GM03348 (cell line): ENCODE measurements around the gene ADIPOR1.
"Not testable (repeated sequence)": the region's sequence is repeated elsewhere in the genome, so short reads cannot be mapped to it uniquely, and the experiment has no call there.

Source experiments
- DNase-seq: peaks from one replicate; pipeline ENCODE4 v3.0.0; 2012; ENCODE audit warnings: low spot score

The ADIPOR1 gene, protein sequence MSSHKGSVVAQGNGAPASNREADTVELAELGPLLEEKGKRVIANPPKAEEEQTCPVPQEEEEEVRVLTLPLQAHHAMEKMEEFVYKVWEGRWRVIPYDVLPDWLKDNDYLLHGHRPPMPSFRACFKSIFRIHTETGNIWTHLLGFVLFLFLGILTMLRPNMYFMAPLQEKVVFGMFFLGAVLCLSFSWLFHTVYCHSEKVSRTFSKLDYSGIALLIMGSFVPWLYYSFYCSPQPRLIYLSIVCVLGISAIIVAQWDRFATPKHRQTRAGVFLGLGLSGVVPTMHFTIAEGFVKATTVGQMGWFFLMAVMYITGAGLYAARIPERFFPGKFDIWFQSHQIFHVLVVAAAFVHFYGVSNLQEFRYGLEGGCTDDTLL

DNA sequence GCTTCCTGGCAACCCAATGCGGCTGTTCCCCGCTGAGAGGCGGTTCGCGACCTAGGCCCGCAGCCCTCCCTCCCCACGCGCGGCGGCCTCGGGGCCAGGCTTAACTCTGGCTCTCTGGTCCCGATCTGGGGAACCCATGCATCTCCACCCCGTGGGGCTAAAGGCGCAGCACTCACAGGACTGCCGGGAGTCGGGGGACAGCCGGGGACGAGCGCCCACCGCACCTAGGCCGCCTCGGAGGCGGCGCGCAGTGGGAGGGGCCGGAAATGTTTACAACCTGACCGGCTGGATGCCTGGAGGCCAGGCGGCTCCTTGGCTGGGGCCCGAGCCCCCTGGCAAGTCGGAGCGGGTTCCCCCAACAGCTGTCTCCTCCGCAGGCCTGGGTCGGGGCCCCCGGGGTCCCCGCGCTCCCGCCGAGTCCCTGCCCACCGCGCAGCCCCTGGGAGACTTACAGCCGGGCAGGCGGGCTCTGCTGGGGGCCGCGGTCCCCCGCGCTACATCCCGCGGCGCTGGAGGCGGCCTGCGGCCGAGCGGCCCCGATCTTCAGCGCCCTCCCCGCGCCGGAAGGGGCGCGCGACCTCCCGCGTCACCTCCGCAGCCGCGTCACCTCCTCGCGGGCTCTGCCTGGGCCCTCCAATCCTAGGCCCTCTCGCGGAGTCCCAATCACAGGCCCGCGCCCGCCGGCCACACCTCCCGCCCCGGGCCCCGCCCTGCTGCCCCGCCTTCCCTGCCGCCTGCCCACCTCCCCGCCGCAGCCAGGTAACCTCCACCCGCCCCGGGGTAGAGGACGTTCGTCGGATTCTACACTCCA lies at the start of gene ADIPOR1:
TSS of gene ADIPOR1 (minus strand) at position 580 of the 811 bp plus-strand sequence. CDS start 7,242 bp downstream, outside the sequence.
- peak; percentile 99 for DNase-seq

DNA sequence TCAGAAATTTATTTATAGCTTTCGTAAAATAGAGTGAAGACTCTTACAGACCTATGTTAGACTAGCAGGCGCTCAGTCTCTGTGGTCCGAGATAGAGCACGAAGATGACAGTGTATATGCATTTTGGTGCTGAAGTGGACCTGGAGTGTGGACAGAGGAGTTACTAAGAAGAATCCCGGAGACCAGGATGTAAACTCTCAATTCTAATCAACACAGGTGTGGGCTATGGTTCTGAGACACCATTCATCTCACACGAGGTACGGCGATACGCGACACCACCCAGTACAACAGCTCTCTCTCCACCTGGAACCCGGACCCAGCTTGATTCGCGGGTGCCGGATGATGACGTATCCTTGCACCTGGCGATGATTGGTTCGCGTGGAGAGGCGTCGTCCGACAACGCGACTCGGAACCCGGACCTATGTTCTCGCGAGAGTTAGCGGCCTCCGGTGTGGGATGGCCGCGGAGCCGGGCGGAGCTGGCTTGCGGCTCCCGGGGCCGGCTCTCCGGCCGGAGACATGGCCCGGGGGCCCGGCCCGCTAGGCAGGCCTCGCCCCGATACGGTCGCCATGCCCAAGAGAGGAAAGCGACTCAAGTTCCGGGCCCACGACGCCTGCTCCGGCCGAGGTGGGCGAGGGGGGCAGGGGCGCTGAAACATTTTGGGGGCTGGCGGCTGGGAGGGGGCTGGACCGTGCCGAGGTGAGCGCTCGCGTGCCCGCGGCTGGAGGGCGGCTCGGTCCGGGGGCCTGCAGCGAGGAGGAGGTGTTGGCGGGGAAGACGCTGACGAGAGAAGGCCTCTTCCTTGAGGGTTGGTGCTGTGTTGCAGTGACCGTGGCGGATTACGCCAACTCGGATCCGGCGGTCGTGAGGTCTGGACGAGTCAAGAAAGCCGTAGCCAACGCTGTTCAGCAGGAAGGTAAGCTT lies 49.1 kb upstream of the ADIPOR1 start, which contains the start of gene TMEM183A:
TSS of gene TMEM183A (plus strand) at position 427 of the 924 bp plus-strand sequence. CDS start at position 519, 92 bp downstream.
- DNase-seq = peak; percentile 97

GRCh38 chr1:203005395-203006142 lies 47.5 kb upstream of the ADIPOR1 start:
- not testable (repeated sequence) for DNase-seq

DNA sequence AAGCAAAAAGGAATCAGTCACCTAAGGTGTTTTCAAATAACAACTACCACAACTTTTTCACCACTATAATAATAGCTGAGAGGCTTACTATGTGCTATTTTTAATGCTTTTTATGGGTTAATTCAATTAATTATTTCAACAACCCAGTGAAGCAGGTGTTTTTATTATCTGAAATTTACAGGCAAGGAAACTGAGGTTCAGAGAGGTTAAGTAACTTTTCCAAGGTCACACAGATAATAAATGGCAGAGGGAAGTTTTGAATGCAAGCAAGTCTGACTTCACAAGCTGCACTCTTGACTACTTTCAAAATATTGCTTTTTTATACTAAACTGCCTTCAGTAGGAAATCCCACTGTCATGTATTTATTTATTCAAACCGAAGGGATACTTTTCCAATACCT lies 44.8 kb upstream of the ADIPOR1 start:
- DNase-seq = no peak

DNA sequence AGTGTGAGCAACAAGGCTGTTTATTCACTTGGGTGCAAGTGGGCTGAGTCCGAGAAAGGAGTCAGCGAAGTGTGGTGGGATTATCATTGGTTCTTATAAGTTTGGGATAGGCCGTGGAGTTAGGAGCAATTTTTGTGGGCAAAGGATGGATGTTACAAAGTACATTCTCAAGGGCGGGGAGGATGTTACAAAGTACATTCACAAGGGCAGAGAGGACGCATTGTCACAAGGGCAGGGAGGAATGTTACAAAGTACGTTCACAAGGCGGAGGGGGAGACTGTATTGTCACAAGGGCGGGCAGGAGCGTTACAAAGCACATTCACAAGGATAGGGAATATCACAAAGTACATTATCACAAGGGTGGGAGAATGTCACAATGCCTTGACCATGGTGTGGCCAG lies 43.9 kb upstream of the ADIPOR1 start:
- no peak for DNase-seq

DNA sequence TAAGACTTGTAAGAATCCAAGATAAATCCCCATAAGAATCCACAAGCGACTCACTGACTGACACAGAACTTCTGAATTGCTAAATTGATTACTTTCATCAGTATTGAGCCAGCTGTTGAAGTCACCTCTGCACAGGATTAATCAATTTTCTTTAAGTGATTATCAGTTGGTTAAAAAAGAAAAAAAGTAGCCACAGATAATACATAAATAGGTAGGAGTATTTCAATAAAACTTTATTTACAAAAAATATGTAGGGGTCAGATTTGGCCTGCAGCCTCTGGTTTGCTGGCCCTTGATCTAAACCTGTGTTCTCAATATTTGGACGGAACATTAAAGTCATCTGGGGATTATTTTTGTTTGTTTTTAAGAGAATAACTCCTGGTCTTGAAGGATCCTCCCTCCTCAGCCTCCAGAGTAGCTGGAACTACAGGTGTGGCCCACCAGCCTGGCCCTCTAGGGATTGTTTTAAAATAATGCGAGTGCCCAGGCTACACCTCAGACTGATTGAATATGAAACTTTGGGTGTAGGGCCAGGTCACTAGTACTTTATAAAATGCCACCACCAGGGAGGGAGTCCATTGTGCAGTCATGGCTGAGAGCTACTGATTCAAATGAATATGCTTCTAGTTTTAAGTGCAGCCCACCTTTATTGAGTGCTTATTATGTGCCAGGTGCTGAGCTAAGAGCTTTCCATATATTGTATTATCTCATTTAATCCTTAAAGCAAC lies 42.3 kb upstream of the ADIPOR1 start:
- DNase-seq = no peak

DNA sequence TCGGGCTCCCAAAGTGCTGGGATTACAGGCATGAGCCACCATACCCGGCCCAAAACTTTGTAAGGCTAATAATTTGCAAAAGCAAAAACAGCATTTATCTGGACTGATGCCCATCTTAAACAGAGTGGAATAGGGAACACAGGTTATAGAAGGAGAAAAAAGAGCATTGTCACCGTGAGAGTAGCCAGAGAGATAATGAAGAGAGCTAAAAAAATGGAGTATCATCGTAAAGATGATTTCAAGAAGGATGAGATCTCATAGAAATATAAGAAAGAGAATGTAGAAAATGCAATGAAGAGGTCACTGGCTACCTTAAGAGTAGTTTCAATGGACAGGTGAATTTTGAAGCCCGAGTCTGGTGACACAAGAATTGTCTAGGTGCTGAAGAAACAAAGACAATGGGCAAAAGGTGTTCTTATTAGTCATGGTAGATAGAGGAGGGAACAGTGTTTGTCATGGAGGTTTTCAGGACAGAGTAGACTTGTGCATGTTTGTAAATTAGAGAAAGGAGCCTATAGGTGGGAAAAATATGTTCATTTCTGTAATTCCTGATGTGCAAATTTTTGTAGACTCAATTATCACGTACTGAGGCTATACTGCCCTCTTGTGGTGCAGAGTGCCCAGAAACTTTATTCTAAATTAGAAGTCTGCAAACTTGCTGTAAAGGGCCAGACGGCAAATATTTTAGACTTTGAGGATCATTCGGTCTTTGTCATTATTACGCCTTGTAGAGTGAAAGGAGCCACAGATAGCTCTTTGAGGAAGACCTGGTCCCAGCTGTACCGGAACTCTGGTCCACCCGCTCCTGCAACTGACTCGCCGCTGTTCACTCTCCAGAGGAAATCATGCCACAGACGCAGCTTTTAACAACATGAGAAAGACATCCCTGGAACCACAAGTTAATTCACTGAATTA lies 41.0 kb upstream of the ADIPOR1 start:
- DNase-seq = peak; percentile 54

DNA sequence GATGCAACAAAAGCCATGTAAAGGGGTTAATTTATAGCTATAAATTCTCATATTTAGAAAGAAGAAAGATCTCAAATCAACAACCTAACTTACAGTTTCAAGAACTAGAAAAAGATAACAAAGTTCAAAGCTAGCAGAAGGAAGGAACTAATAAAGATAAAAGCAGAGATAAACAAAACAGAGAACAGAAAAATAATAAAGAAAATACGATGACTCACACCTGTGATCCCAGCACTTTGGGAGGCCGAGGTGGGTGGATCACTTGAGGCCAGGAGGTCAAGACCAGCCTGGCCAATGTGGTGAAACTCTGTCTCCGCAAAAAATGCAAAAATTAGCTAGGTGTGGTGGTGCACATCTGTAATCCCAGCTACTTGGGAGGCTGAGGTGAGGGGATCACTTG lies 36.6 kb upstream of the ADIPOR1 start:
- no peak for DNase-seq

- no peak for DNase-seq
Observed at GRCh38 chr1:202991112-202991511, 33.0 kb upstream of the ADIPOR1 start.

GRCh38 chr1:202989879-202990278 lies 31.8 kb upstream of the ADIPOR1 start:
- DNase-seq = no peak

- DNase-seq = no peak
Observed at GRCh38 chr1:202987922-202988583, 29.9 kb upstream of the ADIPOR1 start.

- DNase-seq = no peak
Observed at GRCh38 chr1:202987255-202987654, 29.1 kb upstream of the ADIPOR1 start.

GRCh38 chr1:202986120-202986519 lies 28.0 kb upstream of the ADIPOR1 start:
- not testable (repeated sequence) for DNase-seq

DNA sequence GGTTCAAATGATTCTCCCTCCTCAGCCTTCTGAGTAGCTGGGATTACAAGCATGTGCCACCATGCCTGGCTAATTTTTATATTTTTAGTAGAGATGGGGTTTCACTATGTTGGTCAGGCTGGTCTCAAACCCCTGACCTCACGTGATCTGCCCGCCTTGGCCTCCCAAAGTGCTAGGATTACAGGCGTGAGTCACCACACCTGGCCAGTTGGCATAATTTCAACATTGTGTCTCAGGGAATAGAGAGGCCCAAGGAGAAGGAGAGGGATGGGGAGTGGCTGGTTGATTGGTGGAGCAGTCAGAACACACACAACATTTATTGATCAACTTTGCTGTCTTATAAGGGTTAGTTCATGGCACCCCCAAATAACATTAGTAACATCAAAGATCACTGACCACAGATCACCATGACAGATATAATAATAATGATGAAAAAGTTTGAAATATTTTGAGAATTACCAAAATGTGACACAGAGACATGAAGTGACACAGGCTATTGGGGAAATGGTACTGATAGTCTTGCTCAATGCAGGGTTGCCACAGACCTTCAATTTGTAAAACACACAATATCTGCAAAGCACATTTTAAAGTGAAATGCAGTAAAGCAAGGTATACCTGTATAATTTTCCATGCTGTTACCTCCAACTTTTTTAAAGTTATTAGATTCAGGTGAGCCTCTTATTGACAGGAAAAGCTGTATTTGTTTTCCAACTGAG lies 24.8 kb upstream of the ADIPOR1 start:
- no peak for DNase-seq

GRCh38 chr1:202981939-202982338 lies 23.8 kb upstream of the ADIPOR1 start:
- DNase-seq = no peak

DNA sequence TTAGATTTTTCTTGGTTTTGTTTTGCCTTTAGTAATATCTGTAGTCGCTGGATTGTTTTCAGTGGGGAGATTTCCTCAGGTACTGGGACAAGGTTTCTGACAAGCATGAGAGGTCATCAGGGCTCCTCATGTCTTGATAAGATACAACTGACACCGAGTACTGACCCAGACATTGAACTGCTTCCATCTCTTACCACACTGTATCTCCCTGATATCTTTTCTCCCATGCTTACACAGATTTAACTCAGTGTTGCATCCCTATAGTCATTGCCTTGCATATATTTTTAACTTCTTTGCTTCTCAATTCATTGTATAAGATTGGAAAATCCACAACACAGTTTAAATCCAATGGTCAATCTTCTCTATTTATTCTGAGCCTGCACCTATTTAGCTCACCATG lies 21.3 kb upstream of the ADIPOR1 start:
- no peak for DNase-seq

GRCh38 chr1:202976633-202977032 lies 18.5 kb upstream of the ADIPOR1 start:
- no peak for DNase-seq

DNA sequence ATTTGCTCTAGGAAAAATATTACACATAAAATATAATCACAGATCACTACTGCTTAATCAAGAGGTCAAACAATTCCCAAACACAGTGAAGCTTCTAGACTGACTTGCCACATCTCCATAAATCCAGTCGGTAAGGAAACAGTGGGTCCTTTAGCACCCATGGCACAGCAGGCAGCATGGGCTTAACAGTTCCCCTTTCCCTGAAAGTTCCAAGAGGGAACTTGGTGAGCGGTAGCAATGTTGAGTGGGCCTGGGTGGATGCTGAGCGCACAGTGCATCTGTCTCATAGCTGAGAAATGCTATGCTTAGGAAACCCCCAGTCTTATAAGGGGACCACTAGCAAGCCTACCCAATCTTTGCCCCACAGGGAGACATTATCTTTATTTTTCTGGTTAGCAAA lies 16.7 kb upstream of the ADIPOR1 start:
- DNase-seq = no peak
